BE2C (cell line): Measurements from ENCODE around the gene HOXA13.

ENCODE experiments used
- DNase-seq: peaks from one replicate; pipeline ENCODE4 v3.0.0-alpha.2; 2020
- H3K27me3 ChIP-seq: fragments of 250-450 bp; sonication (Bioruptor Pico); 2 replicates; pipeline ENCODE4 v1.5.1; 2020; ENCODE audit warnings: mild to moderate bottlenecking
- H3K36me3 ChIP-seq: fragments of 250-450 bp; sonication (Bioruptor Pico); 2 replicates; pipeline ENCODE4 v1.5.1; 2020; ENCODE audit warnings: mild to moderate bottlenecking
- H3K4me1 ChIP-seq: fragments of 250-450 bp; sonication (Bioruptor Pico); 2 replicates; pipeline ENCODE4 v1.5.1; 2020
- H3K4me3 ChIP-seq: 2 replicates; pipeline ENCODE4 v1.5.1; 2011; ENCODE audit warnings: low read depth, low read length
- H3K9me3 ChIP-seq: fragments of 250-450 bp; sonication (Bioruptor Pico); 2 replicates; pipeline ENCODE4 v1.5.1; 2020
- CTCF ChIP-seq: IDR thresholded peaks from 2 replicates; pipeline ENCODE4 v1.5.1; 2012; ENCODE audit warnings: mild to moderate bottlenecking, low read depth, low read length

The HOXA13 gene

DNA sequence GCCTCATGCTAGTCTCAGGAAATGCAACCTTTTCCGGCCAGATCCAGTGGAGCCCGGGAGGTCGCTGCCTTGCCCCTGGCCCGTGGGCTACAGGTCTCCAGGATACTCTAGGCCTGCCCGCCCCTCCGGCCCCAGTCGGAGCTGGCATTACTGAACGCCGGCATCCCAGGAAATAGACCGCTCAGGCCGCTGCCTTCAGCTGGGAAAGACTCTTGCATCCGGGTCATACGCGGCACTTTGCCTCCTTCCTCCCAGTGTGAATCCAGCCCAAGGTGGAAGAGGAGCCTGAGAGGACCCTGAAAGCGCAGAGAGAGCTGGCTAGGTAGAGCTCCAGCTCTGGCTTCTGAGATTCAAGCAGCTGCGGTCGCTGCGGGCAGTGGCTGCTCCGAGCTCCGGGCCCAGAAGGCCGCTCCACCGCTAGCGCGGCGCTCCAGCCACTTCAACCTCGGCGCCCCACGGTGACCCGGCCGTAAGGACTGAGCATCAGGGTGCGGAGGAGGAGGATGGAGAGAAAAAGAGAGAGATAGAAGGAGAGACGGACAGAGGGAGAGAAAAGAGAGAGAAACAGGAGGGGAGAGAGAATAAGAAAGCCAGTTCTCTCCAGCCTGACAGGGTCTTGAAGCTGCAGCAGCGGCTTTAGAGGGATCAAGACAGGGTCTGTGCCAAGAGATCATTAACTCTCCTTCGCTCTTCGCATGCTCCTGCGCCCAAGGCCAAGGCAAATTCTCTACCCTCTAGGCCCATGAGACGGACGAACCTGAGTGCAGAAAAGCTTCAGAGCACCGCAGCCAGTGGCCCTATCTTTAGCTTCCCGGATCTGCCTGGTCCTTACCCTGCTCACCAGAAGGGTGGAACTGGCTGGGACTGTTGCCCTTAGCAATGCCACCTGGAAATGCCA lies 24.0 kb downstream of the HOXA13 start:
- TF ChIP-seq CTCF: no peak
- H3K4me1 ChIP-seq: no peaks in the 10 kb centered on the region
- H3K4me3 ChIP-seq: no peak overlapping the region
- no peak for DNase-seq
- no peaks in the 10 kb centered on the region; the same call in 1 of the 2 replicates for H3K9me3 ChIP-seq
- peaks cover 100% of the 10 kb centered on the region for H3K27me3 ChIP-seq
- no peaks in the 10 kb centered on the region for H3K36me3 ChIP-seq

- Histone ChIP-seq H3K4me1 (no peaks in the 10 kb centered on the region), H3K9me3 (no peaks in the 10 kb centered on the region; the same call in 1 of the 2 replicates), H3K36me3 (no peaks in the 10 kb centered on the region), H3K27me3 (peaks cover 100% of the 10 kb centered on the region), H3K4me3 (no peak overlapping the region)
- no peak for DNase-seq
- TF ChIP-seq CTCF: no peak
These were observed 24.8 kb downstream of the HOXA13 start for GRCh38 chr7:27174874-27175625.

DNA sequence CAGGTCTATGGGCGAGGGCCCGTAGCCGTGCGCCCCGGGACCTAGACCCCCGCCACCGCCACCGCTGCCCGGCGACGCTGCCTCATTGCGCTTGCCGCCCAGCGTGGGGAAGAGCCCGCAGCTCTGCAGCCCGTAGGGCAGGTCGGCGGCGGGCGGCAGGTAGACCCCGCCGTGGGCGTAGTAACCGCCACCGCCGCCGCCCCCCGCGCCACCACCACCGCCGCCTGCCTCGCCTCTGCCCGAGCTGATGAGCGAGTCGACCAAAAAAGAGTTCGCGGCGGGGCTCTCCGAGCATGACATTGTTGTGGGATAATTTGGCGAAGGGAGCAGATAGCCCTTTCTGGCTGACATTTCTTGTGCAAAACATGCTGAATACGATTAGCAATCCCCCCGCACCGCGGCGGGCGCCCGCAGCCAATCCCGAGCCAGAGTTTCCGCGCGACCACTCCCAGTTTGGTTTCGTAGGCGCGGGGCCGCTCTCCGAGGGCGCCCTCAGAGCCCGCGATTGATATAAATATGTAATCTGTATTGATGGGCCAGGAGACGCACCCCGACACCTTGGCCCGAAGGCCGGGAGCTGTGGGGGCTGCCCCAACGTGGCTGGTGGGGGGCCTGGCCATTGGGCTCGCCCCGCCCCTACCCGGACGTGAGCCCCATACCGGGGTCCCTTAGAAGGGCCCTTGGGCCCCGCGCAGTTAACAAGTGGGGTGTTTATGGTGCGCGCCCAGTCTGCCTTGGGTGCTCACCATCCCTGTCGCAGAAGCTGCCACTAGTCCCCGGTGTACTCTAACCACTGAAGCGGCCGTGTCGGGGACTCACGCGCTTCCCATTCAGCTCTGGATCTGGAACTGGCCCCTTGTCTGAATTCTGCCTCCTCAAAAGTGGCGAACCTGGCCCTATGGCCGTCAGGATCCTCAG lies 25.7 kb downstream of the HOXA13 start, which contains the start of gene HOXA10:
Gene HOXA10 (minus strand): TSS at position 365 of the 918 bp plus-strand sequence. CDS start 14 bp downstream, at position 351.
- Histone ChIP-seq H3K27me3 (peaks cover 100% of the 10 kb centered on the region), H3K9me3 (no peaks in the 10 kb centered on the region; the same call in 1 of the 2 replicates), H3K36me3 (no peaks in the 10 kb centered on the region), H3K4me1 (no peaks in the 10 kb centered on the region), H3K4me3 (no peak within 1 kb of the TSS)
- no peak for TF ChIP-seq CTCF
- DNase-seq: no peak

- H3K9me3 ChIP-seq: no peaks in the 10 kb centered on the region; the same call in 1 of the 2 replicates
- TF ChIP-seq CTCF: no peak
- no peak for DNase-seq
- no peaks in the 10 kb centered on the region for H3K4me1 ChIP-seq
- H3K27me3 ChIP-seq: peaks cover 100% of the 10 kb centered on the region
- H3K36me3 ChIP-seq: no peaks in the 10 kb centered on the region
- H3K4me3 ChIP-seq: no peak overlapping the region
These were observed 26.4 kb downstream of the HOXA13 start for GRCh38 chr7:27173511-27173955.

DNA sequence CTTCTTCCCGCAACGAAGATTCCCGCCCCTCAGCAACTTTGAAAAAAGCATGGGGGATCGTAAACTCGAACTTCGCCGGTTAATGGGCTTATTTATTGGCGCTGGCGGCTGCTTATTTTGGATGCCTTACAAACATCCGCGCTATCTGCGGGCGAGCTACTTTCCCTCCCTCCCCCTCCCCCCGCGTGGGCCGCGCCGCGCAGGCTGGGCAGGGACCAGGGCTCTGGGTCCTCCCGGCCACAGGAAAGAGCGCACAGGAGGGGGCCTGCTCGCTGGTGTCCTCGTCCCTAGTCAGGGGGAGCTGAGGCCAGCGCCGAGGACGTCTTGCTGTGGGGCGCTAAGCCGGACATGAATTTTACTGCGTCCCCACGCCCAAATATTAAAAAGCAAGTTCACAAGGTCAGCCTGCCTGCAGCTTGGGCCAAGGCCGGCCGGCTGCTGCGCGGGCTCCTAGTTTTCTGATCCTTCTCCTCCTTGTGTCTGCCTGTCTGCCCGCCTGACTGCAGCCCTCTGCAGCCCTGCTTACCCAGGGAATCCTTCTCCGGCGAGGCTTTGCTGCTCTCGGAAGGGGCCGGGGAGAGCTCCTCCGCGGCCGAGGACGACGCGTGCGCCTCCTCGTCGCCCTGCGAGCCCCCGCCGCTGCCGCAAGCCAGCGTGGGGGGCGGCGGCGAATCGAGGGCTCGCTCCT lies 26.9 kb downstream of the HOXA13 start:
- no peaks in the 10 kb centered on the region for H3K36me3 ChIP-seq
- H3K27me3 ChIP-seq: peaks cover 100% of the 10 kb centered on the region
- DNase-seq: no peak
- no peaks in the 10 kb centered on the region for H3K4me1 ChIP-seq
- H3K9me3 ChIP-seq: no peaks in the 10 kb centered on the region; the same call in 1 of the 2 replicates
- no peak for TF ChIP-seq CTCF
- H3K4me3 ChIP-seq: no peak overlapping the region
